Activated B cell treated with CpG ODN at 0.5 μM for 24 hours (primary cell): Measurements from ENCODE around the gene PEDS1. TPM values are rescaled to one million over a fixed set of nuclear protein-coding genes. Genes with fewer than 3 reads are reported as not detected.
"Not testable (repeated sequence)": the region's sequence is repeated elsewhere in the genome, so short reads cannot be mapped to it uniquely, and the experiment has no call there.

ENCODE experiments used
- ATAC-seq: fragments of 200-7000 bp; cut with Tn5 transposase; one replicate; pipeline ENCODE4 v1.10.0; 2021; ENCODE audit warnings: low read depth, mild to moderate bottlenecking, moderate library complexity
- CTCF ChIA-PET: fragments of 350-600 bp; sonication (Branson Sonifier 250); formaldehyde crosslinking; loops from one replicate; lab custom pipeline; 2021; ENCODE audit warnings: antibody characterized with exemption; lab: Charles Lee
- POLR2A ChIA-PET: fragments of 350-600 bp; sonication (Branson Sonifier 250); formaldehyde crosslinking; loops from one replicate; lab custom pipeline; 2021; ENCODE audit warnings: antibody characterized with exemption; lab: Charles Lee
- DNase-seq: peaks from one replicate; pipeline ENCODE4 v3.0.0; 2022
- H3K27ac Mint-ChIP-seq: one replicate; pipeline ENCODE4 v1.8.0; 2020; ENCODE audit warnings: mixed read lengths
- H3K27me3 Mint-ChIP-seq: one replicate; pipeline ENCODE4 v1.8.0; 2021; ENCODE audit warnings: mixed read lengths
- H3K36me3 Mint-ChIP-seq: one replicate; pipeline ENCODE4 v1.8.0; 2021; ENCODE audit warnings: low read depth, mixed read lengths
- H3K4me1 Mint-ChIP-seq: one replicate; pipeline ENCODE4 v1.8.0; 2021; ENCODE audit warnings: mixed read lengths
- H3K4me3 Mint-ChIP-seq: one replicate; pipeline ENCODE4 v1.8.0; 2020; ENCODE audit warnings: mild to moderate bottlenecking, mixed read lengths
- H3K9me3 Mint-ChIP-seq: one replicate; pipeline ENCODE4 v1.8.0; 2020; ENCODE audit warnings: mixed read lengths
- CTCF ChIP-seq: fragments of 200-600 bp; IDR thresholded peaks from one replicate; pipeline ENCODE4 v1.8.0; 2022; ENCODE audit warnings: antibody characterized with exemption, mild to moderate bottlenecking
- intact Hi-C: fragments of 100-400 bp; cut with micrococcal nuclease; formaldehyde crosslinking; loops from one replicate; pipeline ENCODE4 v1.15.1; 2024
- total RNA-seq: library from RNA; stranded (reverse); gene quantifications from 2 replicates; pipeline ENCODE4 v1.2.3, GENCODE V29; 2022

PEDS1 gene
- 9.8 and 9.9 TPM in 2 replicates for total RNA-seq

DNA sequence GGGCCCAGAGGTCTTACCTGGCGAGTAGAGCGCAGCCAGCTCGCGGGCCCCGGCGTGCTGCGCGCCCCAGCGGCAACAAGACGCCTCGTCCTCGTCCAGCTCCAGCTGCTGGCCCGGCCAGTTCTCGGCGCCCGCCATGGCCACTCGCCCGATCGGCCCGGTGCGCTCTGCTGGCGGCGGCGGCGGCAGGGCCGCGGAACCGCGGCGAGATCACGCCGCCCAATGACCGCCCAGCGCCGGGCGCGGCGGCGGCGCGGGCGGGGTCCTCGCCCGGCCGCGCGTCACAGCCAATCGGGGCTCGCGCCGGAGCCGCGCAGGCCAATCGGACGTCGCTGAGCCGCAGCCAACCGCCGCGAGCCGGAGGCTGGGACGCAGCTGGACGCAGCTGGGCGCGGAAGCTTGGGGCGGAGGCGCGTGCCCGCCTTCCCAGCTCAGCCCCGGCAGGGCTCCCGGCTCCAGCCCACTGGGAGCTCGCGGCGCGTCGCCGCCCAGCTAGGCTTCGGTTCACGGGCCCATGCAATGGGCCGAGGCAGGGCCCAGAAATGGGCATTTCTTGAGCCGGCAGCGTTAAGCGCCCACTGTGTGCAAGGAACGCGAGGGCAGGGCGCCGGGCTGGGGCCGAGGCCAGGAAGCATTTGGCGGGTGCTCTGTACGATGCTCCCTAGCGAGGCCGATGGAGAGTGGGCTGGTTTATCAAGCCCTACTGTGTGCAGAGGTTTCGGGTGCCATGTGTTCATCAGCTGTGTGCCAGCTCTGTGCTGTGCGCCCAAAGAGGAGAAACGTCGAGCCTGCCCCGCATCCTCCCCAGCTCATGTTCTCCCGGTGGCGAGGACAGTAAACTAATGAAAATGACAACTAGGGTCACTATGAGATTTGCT lies at the start of gene PEDS1:
TSS of gene PEDS1 (minus strand) at position 224 of the 878 bp plus-strand sequence. CDS start at position 138, 86 bp downstream.
- H3K27me3 Mint-ChIP-seq, result no peaks in the 10 kb centered on the region
- no peak for TF ChIP-seq CTCF
- intact Hi-C loops, result loop anchor here (1.0 kb wide), 2 partner anchors 13 to 40 kb away; partner anchors contain the start of gene UBE2V1
- ChIA-PET CTCF (interaction anchor here (0.5 to 3.1 kb wide), 10 partner anchors 9 to 113 kb away, joined by 3 to 29 read pairs (median 6); no protein-coding TSS in a partner anchor), POLR2A (interaction anchor here (0.6 to 2.6 kb wide), 13 partner anchors 9 to 340 kb away, joined by 3 to 15 read pairs (median 9); partner anchors contain the start of genes RNF114 and UBE2V1)
- peak within 1 kb of the TSS; percentile 85 for H3K4me3 Mint-ChIP-seq
- peak within 1 kb of the TSS; percentile 59 for H3K27ac Mint-ChIP-seq
- peaks cover 36% of the 10 kb centered on the region for H3K4me1 Mint-ChIP-seq
- DNase-seq, result peak; percentile 78
- peak; percentile 98 for ATAC-seq
- H3K36me3 Mint-ChIP-seq, result peaks cover 12% of the 10 kb centered on the region
- no peaks in the 10 kb centered on the region for H3K9me3 Mint-ChIP-seq

- no peak overlapping the region for H3K27ac Mint-ChIP-seq
- intact Hi-C loops, result no loop called here
- peaks cover 8% of the 10 kb centered on the region for H3K9me3 Mint-ChIP-seq
- H3K4me1 Mint-ChIP-seq, result no peaks in the 10 kb centered on the region
- no peak for TF ChIP-seq CTCF
- ATAC-seq (no peak), DNase-seq (no peak)
- H3K4me3 Mint-ChIP-seq, result no peak overlapping the region
- H3K27me3 Mint-ChIP-seq, result peaks cover 8% of the 10 kb centered on the region
- H3K36me3 Mint-ChIP-seq, result no peaks in the 10 kb centered on the region
- CTCF ChIA-PET, result interaction anchor here (0.9 kb wide), 1 partner anchor 11 kb away, joined by 3 read pairs; no protein-coding TSS in a partner anchor
- POLR2A ChIA-PET, result no interaction called here
Measured at GRCh38 chr20:50202677-50203076, 49.2 kb upstream of the PEDS1 start.

DNA sequence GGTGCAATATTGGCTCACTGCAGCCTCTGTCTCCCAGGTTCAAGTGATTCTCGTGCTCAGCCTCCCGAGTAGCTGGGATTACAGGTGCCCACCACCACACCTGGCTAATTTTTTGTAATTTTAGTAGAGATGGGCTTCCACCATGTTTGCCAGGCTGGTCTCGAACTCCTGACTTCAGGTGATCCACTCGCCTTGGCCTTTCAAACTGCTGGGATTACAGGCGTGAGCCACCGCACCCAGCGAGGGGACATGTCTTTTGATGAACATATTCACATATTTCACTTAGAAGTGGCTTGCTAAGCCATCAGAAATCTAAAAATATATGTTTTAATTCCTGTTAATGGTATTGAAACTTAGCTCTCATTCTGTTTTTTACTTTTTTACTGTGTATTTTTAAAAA lies 48.2 kb upstream of the PEDS1 start:
- H3K27me3 Mint-ChIP-seq, H3K9me3 Mint-ChIP-seq, H3K27ac Mint-ChIP-seq, DNase-seq, H3K4me3 Mint-ChIP-seq, H3K36me3 Mint-ChIP-seq, ATAC-seq, H3K4me1 Mint-ChIP-seq, POLR2A ChIA-PET, intact Hi-C loops: not testable (repeated sequence)
- CTCF ChIA-PET, result interaction anchor here (0.7 kb wide), 1 partner anchor 263 kb away, joined by 3 read pairs; no protein-coding TSS in a partner anchor

- H3K4me3 Mint-ChIP-seq, result no peak overlapping the region
- CTCF ChIA-PET, result no interaction called here
- H3K9me3 Mint-ChIP-seq, result peaks cover 8% of the 10 kb centered on the region
- POLR2A ChIA-PET, result interaction anchor here (0.5 kb wide), 1 partner anchor 257 kb away, joined by 4 read pairs; no protein-coding TSS in a partner anchor
- H3K36me3 Mint-ChIP-seq, result no peaks in the 10 kb centered on the region
- DNase-seq (no peak), ATAC-seq (no peak)
- peaks cover 2% of the 10 kb centered on the region for H3K27me3 Mint-ChIP-seq
- no peaks in the 10 kb centered on the region for H3K4me1 Mint-ChIP-seq
- intact Hi-C loops, result no loop called here
- TF ChIP-seq CTCF, result no peak
- no peak overlapping the region for H3K27ac Mint-ChIP-seq
Measured at GRCh38 chr20:50200482-50201104, 47.1 kb upstream of the PEDS1 start.

DNA sequence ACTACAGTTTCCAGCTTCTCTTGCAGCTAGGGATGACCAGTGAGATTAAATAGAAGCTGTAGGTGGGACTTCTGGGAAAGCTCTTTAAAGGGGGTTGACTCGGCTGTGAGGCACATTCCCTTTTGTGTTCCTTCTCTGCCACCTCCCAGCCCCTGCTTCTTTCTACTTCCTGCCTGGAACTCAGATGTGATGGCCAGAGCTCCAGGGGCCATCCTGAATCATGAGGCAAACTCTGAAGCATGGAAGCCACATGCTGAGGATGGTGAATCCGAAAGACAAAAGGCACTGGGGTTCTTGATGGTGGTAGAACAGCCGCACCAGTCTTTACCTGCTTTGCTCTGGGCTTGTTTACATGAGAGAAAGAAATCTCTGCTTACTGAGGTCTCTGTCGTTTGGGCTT lies 46.2 kb upstream of the PEDS1 start:
- ChIA-PET POLR2A (no interaction called here), CTCF (no interaction called here)
- peaks cover 5% of the 10 kb centered on the region for H3K4me1 Mint-ChIP-seq
- ATAC-seq, result no peak
- no peak for DNase-seq
- no peak overlapping the region for H3K27ac Mint-ChIP-seq
- intact Hi-C loops, result no loop called here
- H3K4me3 Mint-ChIP-seq, result no peak overlapping the region
- TF ChIP-seq CTCF, result no peak
- H3K9me3 Mint-ChIP-seq, result peaks cover 8% of the 10 kb centered on the region
- peaks cover 2% of the 10 kb centered on the region for H3K27me3 Mint-ChIP-seq
- H3K36me3 Mint-ChIP-seq, result peaks cover 5% of the 10 kb centered on the region
